ENCODE measurements around the gene PLA2G4C.

- TF ChIP-seq EZH2 (optimal IDR thresholded peaks at IDR 0.05; ENCODE audit: low read depth, low read length): no peak
- no peak for TF ChIP-seq CTCF (IDR thresholded peaks at IDR 0.05; ENCODE audit: low read length)
Observed at GRCh38 chr19:48069435-48069834, 41.2 kb downstream of the PLA2G4C start.

Data from MM.1S (cell line).